ENCODE results near the gene BICD1.

DNA sequence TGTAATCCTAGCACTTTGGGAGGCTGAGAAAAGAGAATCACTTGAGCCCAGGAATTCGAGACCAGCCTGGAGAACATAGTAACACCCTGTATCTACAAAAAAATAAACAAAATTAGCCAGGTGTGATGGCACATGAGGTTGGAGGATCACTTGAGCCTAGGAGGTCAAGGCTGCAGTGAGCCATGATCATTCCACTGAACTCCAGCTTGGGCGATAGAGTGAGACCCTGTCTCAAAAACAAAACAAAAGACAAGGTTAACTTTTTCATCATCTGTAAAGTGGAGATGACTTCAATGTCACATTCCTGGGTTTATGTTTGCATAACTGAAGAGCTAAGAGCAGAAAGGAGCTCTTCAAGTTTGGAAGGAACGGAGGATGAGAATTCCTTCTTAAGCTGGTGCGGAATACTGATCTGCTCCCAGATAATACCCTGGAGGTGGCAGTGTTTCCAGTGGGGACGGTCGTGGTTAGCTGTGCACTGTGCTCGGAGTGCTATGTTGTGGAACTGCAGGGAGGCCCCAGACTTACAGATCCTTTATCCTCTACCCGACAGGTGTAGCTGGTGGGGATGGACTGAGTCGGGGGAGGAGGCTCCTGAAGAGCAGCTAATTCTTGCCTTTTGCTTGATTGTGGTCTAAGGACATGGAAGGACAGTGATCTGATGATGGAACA, 22.5 kb upstream of the BICD1 start:
- TF ChIP-seq GATA2 (IDR thresholded peaks at IDR 0.05; ENCODE audit: low read depth, low read length) (no peak), GATA3 (IDR thresholded peaks at IDR 0.05; ENCODE audit: low read depth, low read length) (no peak)
